Activated T-cell treated with anti-CD3 and anti-CD28 coated beads, Interleukin-2, amount 50 U/mL, for 48 hours (primary cell): ENCODE data around the gene N4BP3.

Experiments used
- DNase-seq, 2 experiments: peaks; one replicate each; pipeline ENCODE4 v3.0.0-alpha.2; 2020

N4BP3 gene

DNA sequence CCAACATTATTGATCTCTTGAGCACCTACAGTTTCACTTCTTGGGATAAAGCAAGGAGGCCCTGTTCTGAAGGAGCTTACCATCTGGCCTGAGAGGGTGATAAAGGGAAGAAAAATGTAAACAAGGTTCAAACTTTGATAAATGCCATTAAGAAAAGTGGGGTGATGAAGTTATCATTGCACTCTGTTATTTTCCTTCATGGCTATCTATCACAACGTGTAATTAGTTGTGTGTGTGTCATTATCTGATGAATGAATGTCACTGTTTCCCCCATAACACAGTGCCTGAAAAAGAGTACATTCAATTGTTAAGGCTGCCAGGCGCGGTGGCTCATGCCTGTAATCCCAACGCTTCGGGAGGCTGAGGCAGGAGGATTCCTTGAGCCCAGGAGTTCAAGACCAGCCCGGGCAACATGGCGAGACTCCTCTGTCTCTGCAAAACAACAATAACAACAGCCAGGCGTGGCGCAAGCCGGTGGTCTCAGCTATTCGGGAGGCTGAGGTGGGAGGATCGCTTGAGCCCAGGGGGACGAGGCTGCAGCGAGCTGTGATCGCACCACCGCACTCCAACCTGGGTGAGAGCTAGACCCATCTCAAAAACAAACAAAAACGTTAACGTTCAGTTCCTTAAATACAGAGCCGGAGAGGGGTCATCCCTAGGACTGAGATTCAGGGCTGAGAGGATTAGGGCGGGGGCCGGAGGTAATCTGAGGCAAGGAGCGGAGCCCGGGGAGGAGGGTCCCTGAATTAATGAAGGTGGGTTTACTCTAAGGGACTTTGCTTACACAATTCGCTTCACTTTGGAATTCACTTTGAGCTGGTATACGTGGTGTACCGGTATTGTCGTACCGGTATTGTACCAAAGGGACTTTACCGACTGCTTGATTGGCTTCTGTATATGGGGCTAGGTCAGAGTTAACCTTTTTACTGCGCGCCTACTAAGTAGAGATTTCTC, 39.4 kb downstream of the N4BP3 start:
- no peak for DNase-seq

DNA sequence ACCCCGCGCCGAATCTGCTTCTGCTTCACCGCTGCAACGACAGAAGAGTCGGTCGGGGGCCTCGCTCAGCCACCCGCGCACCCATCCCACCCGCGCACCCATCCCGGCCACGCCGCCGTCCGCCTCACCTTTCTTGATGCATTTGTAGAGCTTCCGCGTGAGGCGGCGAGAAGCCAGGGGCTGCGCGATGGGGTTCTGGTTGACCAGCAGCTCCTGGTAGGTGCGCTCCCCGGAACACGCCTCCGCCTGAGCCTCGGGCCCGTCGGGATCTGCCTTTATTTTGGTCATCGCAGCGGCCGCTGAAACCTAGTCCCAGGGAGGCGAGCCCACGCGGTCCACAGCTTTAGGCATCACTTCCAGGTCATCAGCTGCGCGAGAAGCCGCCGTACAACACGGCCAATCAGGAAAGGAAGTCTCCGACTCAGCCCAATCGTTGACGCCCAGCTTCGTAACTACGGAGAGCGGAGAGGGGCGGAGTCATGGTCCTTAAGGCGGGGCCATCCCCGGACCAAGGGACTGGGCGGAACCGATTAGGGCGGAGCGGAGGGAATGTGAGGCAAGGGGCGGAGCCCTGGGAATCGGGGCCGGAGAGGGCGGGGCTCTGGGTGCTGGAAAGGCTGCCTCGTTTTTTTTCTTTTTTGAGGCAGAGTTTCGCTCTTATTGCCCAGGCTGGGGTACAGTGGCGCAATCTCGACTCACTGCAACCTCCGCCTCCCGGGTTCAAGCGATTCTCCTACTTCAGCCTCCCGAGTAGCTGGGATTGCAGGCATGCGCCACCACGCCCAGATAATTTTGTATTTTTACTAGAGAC, 40.4 kb downstream of the N4BP3 start, which contains the start of gene NHP2:
Gene NHP2 (minus strand): TSS at position 356 of the 811 bp plus-strand sequence. CDS start 68 bp downstream, at position 288.
- peak; percentile 99 to 100 for DNase-seq

DNA sequence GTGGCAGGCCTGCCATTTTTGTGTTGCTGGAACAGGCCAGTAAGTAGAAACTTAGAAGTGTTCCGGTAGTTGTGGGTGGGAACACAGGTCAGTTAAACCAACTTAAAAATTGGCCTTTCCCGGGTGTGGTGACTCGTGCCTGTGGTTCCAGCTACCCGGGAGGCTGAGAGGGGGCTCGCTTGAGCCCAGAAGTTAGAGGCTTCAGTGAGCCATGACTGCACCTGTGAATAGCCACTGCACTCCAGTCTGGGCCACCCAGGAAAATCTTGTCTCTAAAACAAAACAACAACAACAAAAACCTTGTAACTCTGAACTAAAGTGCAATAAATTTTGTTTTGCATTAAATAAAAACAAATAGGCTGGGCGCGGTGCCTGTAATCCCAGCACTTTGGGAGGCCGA, 41.7 kb downstream of the N4BP3 start:
- no peak for DNase-seq

DNA sequence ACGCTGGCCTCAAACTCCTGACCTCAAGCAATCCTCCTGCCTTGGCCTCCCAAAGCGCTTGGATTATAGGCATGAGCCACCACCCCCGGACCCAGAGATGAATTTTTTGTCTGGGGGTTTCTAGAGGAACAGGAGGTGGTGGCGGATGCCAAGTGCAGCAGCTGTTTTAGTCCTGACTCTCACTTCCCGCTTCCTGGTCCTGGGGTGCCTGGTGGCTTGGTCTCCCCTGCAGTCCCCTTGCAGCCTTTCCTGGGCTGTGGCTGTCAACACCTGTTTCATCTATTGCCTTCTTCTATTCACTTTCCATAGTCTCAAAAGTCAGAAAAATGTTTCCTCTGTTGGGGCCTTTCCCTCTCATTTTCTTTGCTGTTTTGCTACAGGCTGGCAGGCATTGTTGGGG, 46.8 kb downstream of the N4BP3 start:
- no peak for DNase-seq

DNA sequence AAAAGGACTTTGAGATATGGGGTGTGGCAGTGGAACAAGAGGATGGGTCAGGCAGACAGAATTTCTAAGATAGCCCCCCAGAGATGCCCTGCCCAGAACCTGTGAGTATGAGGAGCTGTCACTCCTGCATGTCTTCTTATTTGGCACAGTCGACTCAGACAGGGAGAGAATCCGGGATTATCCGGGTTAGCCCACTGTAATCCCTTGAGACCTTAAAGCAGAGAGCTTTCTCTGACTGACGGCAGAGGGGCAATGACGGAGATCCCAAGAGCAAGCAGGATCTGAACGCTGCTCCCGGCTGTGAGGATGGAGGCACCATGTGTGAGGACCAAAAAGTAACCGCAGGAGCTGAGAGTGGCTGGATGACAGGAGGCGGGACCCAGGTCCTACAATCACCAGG, 49.1 kb downstream of the N4BP3 start:
- DNase-seq = no peak

DNA sequence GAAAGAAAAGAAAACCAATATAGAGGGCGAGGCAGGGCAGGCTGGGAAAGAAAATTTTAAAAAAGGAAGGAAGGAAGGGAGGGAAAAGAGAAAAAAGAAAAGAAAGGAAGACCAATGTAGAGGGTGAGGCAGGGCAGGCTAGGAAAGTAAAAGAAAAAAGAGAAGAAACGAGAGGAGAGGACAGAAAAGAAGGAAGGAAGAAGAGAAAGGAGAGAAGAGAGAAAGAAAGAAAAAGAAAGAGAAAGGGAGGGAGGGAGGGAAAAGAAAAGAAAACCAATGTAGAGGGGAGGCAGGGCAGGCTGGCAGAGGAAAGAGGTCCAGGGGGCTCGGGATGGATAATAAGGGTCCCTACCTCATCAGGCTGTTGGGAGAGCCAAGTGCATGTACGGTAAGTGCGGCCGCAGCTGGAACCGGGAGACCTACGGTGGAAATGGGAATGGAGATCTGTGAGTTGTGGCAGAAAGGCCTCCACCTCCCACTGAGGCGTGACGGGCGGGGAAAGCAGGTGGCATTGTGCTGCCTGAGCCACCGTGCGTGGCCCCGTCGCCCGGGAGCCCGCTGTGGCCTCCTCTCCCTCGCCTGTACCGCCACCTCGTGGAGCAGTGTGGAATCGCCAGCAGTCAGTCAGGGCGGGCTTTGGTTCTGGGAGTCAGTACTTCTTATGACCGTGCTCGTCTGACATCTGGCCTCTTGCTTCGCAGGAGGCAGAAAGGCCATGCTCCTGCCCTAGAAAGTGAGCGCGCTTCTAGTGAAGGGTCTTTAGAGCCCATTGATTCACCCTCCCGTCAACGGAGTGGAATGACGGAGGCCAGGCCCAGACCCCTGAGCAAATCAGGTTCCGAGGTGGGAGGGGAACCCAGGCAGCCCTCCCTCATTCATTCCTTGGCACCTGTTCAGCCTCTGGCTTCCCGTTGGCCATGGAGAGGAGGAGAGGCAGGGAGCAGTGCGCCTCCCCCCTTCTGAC, 50.7 kb downstream of the N4BP3 start:
- peak; percentile 98 to 99 for DNase-seq

DNA sequence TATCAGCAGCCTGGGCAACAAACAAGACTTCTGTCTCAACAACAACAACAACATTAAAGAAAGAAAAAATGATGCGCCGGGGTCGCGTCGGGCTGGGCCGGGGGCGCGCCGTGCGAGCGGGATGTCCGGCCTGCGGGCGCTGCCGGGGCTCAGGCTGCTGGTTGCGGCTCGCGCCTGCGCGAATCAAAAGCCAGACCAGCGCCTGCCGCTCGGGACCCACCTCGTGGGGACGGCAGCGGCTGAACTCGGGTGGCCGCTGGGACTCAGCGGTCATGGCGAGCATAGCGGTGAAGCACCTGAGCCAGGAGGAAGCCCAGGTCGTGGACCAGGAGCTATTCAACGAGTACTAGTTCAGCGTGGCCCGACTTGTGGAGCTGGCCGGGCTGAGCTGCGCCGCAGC, 52.2 kb downstream of the N4BP3 start:
- DNase-seq = no peak

DNA sequence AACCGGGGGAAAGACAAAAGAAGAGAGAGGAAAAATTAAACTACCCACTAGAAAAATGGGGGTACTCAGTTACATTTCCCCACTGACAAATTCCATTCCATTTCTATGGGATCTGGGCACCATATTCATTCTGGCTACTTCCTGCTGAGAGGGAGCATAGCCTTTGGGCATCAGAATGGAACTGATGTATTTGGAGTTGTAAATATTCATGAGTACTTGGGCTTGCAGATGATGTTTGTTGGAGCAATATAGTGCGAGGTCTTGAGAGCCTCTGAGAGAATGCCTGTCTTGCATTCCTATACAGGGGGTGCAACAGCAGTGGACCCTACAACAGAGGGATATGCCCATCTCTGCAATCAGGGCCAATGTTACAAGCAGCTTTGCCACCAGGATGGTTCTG, 57.1 kb downstream of the N4BP3 start:
- no peak for DNase-seq

DNA sequence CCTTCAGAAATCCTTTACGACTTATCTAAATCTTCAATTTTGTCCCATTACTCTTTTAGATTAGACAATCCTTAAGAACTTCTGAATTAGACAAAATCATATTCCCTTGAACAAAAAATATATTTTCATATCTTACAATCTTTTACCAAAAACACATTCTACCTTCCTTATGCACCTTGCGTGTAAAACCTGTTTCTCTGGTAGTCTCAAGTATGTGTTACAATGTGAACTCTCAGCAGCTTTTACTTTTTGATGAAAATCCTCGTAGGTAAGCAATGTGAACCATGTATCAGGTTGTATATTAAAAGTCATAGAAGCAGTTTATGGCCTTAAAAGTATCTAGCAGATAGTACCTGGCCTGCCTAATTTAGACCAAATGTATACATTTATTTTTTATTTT, 61.1 kb downstream of the N4BP3 start:
- DNase-seq = no peak
